IPS-18a (cell line): ENCODE data around the gene SDR39U1.
A peak's percentile ranks its signal among the peaks of the same experiment; 100 is the strongest.
"Not testable (repeated sequence)": the region's sequence is repeated elsewhere in the genome, so short reads cannot be mapped to it uniquely, and the experiment has no call there.

Experiments
- H3K27ac ChIP-seq: one replicate; pipeline ENCODE4 v1.5.1; 2013; ENCODE audit warnings: low read length
- H3K27me3 ChIP-seq: one replicate; pipeline ENCODE4 v1.6.1; 2013; ENCODE audit warnings: mild to moderate bottlenecking, low read length; ENCODE audit not compliant: control insufficient read depth, insufficient read depth
- H3K36me3 ChIP-seq: one replicate; pipeline ENCODE4 v1.6.1; 2013; ENCODE audit warnings: low read depth, low read length; ENCODE audit not compliant: control insufficient read depth
- H3K4me1 ChIP-seq: one replicate; pipeline ENCODE4 v1.6.1; 2013; ENCODE audit warnings: low read depth, low read length; ENCODE audit not compliant: control insufficient read depth
- H3K4me3 ChIP-seq: one replicate; pipeline ENCODE4 v1.5.1; 2013; ENCODE audit warnings: low read length
- H3K9ac ChIP-seq: one replicate; pipeline ENCODE4 v1.6.1; 2013; ENCODE audit warnings: mild to moderate bottlenecking, low read length, moderate library complexity
- H3K9me3 ChIP-seq: one replicate; pipeline ENCODE4 v1.6.1; 2013; ENCODE audit warnings: low read depth, low read length; ENCODE audit not compliant: control insufficient read depth

The SDR39U1 gene

DNA sequence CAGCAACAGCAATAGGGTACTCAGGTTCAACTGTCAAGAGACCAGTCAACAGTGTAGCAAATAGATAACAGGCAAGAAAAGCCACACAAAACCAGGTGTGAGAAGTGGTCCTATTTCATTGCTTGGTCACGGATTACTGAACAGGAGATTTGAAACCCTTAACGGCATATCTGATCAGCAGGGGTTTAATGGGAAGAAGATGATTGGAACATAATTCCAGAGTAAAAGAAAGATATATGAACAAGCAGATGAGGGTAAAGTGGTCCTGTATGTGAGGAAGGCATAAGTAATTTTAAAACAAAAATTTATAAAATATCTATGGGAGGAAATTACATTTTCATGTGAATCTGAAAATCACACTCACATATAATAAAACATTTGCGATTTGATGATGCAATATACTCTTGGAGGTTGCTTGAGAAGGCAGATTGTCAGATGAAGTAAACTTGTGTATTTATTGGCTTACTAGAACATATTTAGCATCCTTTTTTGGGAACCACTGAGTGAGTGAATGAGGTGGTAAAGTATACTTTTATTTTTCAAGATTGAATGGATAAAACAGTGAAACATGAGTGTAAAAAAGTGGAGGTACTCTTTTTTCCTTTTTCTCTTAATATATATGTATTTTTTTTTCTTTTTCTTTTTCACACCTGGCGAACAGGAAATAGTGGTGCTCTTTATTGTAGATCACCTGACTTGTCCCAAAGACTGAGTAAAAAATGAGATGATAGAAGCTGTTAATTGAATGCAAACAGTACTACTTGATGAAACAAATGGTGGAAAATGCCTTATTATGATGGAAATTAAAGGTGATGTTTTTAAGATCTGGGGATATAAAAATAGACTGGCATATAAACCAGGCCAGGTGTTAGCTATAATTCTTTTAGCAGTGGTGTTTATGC, 21.6 kb upstream of the SDR39U1 start:
- Histone ChIP-seq H3K36me3 (no peaks in the 10 kb centered on the region), H3K4me3 (no peak overlapping the region), H3K9ac (no peak overlapping the region), H3K4me1 (no peaks in the 10 kb centered on the region), H3K27me3 (no peaks in the 10 kb centered on the region), H3K27ac (no peak overlapping the region), H3K9me3 (no peaks in the 10 kb centered on the region)

GRCh38 chr14:24463017-24463883, 20.7 kb upstream of the SDR39U1 start:
- H3K36me3 ChIP-seq = no peaks in the 10 kb centered on the region
- H3K9ac ChIP-seq = no peak overlapping the region
- no peaks in the 10 kb centered on the region for H3K27me3 ChIP-seq
- no peak overlapping the region for H3K4me3 ChIP-seq
- H3K4me1 ChIP-seq = no peaks in the 10 kb centered on the region
- no peak overlapping the region for H3K27ac ChIP-seq
- H3K9me3 ChIP-seq = no peaks in the 10 kb centered on the region

DNA sequence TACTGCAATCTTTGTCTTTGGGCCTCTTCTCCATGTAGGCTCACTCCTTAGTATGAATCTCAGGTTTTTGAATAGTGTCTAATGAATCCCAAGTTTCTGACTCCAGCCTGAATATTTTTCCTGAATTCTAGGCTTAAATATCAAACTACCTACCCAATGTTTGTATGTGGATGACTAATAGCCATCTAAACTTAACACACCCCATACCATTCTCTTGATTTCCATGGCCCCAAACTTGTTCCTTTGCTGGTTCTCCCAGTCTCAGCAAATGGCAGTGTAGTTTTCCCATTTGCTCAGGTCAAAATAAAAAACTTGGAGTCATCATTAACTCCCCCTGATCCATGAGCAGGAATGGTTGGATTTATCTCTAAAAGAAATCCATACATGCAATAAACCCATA, 18.8 kb upstream of the SDR39U1 start:
- Histone ChIP-seq H3K4me1 (no peaks in the 10 kb centered on the region), H3K27ac (no peak overlapping the region), H3K4me3 (no peak overlapping the region), H3K9me3 (no peaks in the 10 kb centered on the region), H3K27me3 (no peaks in the 10 kb centered on the region), H3K36me3 (no peaks in the 10 kb centered on the region), H3K9ac (no peak overlapping the region)

- Histone ChIP-seq H3K9ac (no peak overlapping the region), H3K9me3 (peaks cover 2% of the 10 kb centered on the region), H3K27me3 (no peaks in the 10 kb centered on the region), H3K4me1 (no peaks in the 10 kb centered on the region), H3K36me3 (no peaks in the 10 kb centered on the region), H3K4me3 (no peak overlapping the region), H3K27ac (no peak overlapping the region)
These were observed 16.8 kb upstream of the SDR39U1 start for GRCh38 chr14:24459331-24459730.

DNA sequence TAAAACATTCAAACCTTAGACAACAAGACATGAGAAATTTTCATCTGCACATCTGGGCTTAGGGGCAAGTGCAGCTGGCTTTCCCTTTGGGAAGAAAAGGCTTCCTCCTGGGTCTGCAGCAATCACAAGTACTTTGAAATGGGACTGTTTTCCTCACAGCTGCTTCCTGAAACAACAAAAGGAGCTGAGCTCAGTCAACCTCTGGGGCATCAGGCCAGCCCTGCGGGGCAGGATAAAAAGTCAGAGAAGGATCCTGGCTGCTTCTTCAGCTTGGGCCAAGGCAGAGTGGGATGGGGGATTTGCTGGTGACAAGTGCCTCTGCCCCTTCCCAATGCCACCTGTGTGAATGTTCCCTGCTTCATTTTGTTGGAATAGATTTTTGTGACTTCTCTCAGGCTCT, 16.2 kb upstream of the SDR39U1 start:
- no peaks in the 10 kb centered on the region for H3K36me3 ChIP-seq
- peaks cover 2% of the 10 kb centered on the region for H3K9me3 ChIP-seq
- H3K4me1 ChIP-seq = no peaks in the 10 kb centered on the region
- H3K9ac ChIP-seq = no peak overlapping the region
- no peaks in the 10 kb centered on the region for H3K27me3 ChIP-seq
- H3K27ac ChIP-seq = no peak overlapping the region
- H3K4me3 ChIP-seq = no peak overlapping the region

GRCh38 chr14:24456980-24457379, 14.4 kb upstream of the SDR39U1 start:
- no peak overlapping the region for H3K4me3 ChIP-seq
- no peaks in the 10 kb centered on the region for H3K4me1 ChIP-seq
- H3K27me3 ChIP-seq = no peaks in the 10 kb centered on the region
- no peaks in the 10 kb centered on the region for H3K36me3 ChIP-seq
- H3K9me3 ChIP-seq = peaks cover 2% of the 10 kb centered on the region
- H3K27ac ChIP-seq = no peak overlapping the region
- no peak overlapping the region for H3K9ac ChIP-seq

GRCh38 chr14:24450828-24451227, 8.3 kb upstream of the SDR39U1 start:
- H3K27me3 ChIP-seq, H3K36me3 ChIP-seq, H3K4me1 ChIP-seq, H3K9ac ChIP-seq, H3K27ac ChIP-seq, H3K4me3 ChIP-seq, H3K9me3 ChIP-seq: not testable (repeated sequence)

GRCh38 chr14:24443053-24443665, 583 bp upstream of the SDR39U1 start:
- Histone ChIP-seq H3K36me3 (peaks cover 24% of the 10 kb centered on the region), H3K9me3 (no peaks in the 10 kb centered on the region), H3K4me3 (peak overlapping the region; percentile 80), H3K27ac (peak overlapping the region; percentile 68), H3K27me3 (no peaks in the 10 kb centered on the region), H3K9ac (peak overlapping the region; percentile 89), H3K4me1 (no peaks in the 10 kb centered on the region)

- H3K4me1 ChIP-seq = no peaks in the 10 kb centered on the region
- peak overlapping the region; percentile 80 for H3K4me3 ChIP-seq
- H3K9ac ChIP-seq = peak overlapping the region; percentile 89
- no peaks in the 10 kb centered on the region for H3K9me3 ChIP-seq
- H3K27me3 ChIP-seq = no peaks in the 10 kb centered on the region
- H3K27ac ChIP-seq = no peak overlapping the region
- peaks cover 31% of the 10 kb centered on the region for H3K36me3 ChIP-seq
These were observed 704 bp downstream of the SDR39U1 start for GRCh38 chr14:24441904-24442239.

- peaks cover 31% of the 10 kb centered on the region for H3K36me3 ChIP-seq
- H3K4me3 ChIP-seq = peak overlapping the region; percentile 80
- no peak overlapping the region for H3K27ac ChIP-seq
- no peaks in the 10 kb centered on the region for H3K27me3 ChIP-seq
- H3K4me1 ChIP-seq = no peaks in the 10 kb centered on the region
- H3K9me3 ChIP-seq = no peaks in the 10 kb centered on the region
- peak overlapping the region; percentile 89 for H3K9ac ChIP-seq
These were observed 1.1 kb downstream of the SDR39U1 start for GRCh38 chr14:24441485-24441884.

DNA sequence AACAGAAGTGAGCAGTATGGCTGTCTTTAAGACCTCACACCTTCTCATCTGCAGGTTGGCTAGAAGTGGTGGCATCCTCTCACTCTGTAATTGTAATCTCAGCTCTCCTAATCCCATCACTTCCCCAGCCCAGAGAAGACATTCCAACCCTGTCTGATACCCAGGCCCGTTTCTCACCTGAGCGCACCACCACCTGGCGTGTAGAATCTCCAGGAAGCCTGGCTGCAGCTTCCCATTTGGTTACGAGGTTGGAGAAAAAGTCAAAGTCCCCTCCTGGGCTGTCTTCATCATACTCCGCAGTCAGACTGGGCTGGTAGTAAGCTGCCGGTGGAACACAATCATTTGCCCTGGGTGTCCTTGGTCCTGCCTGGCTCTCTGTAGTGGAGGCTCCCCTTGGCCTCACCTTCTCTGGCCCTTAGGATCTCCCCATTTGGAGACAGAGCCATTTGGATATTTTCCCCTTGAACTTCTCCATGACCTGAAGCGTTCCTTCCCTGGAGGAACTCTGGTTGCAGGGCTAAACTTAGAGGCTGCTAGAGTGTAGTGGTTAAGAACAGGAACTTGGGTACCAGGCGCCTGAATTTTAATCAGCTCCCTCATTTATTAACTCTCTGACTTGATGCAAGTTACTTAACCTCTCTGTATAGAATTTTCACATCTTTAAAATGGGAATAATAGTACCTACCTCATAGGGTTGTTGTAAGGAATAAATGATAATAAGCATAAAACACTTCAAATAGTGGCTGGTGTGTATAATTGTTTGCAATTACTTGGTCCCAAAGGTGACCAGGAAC, 1.8 kb downstream of the SDR39U1 start:
- Histone ChIP-seq H3K36me3 (peaks cover 31% of the 10 kb centered on the region), H3K9ac (no peak overlapping the region), H3K4me1 (no peaks in the 10 kb centered on the region), H3K4me3 (no peak overlapping the region), H3K27ac (no peak overlapping the region), H3K27me3 (no peaks in the 10 kb centered on the region), H3K9me3 (no peaks in the 10 kb centered on the region)
